Astrocyte of the cerebellum (primary cell): ENCODE measurements around the gene EPHA8.

Source experiments
- DNase-seq: peaks from one replicate; pipeline ENCODE4 v3.0.0-alpha.2; 2011; ENCODE audit warnings: low read depth
- H3K4me3 ChIP-seq: 2 replicates; pipeline ENCODE4 v1.5.1; 2011; ENCODE audit warnings: mild to moderate bottlenecking, low read depth, low read length, moderate library complexity
- CTCF ChIP-seq: IDR thresholded peaks from 2 replicates; pipeline ENCODE4 v1.5.1; 2012; ENCODE audit warnings: low read length, low read depth, moderate library complexity, mild to moderate bottlenecking; ENCODE audit errors: missing control alignments
- in situ Hi-C: cut with HindIII; loops from 2 replicates; pipeline ENCODE4 v1.10.0; 2017; ENCODE audit warnings: low sequenced_read_pairs

EPHA8 gene

GRCh38 chr1:22585471-22585870, 22.2 kb downstream of the EPHA8 start:
- no peak overlapping the region for H3K4me3 ChIP-seq
- in situ Hi-C loops: loop anchor here (5.0 kb wide), 2 partner anchors 47 to 98 kb away; no protein-coding TSS in a partner anchor
- no peak for DNase-seq
- TF ChIP-seq CTCF: no peak

- no peak overlapping the region for H3K4me3 ChIP-seq
- TF ChIP-seq CTCF: no peak
- no peak for DNase-seq
- in situ Hi-C loops: loop anchor here (5.0 kb wide), 2 partner anchors 46 to 99 kb away; no protein-coding TSS in a partner anchor
Observed at GRCh38 chr1:22586356-22587130, 23.3 kb downstream of the EPHA8 start.

GRCh38 chr1:22587247-22587646, 24.0 kb downstream of the EPHA8 start:
- no peak for TF ChIP-seq CTCF
- no peak for DNase-seq
- H3K4me3 ChIP-seq: no peak overlapping the region
- in situ Hi-C loops: loop anchor here (5.0 kb wide), 2 partner anchors 45 to 100 kb away; no protein-coding TSS in a partner anchor

- TF ChIP-seq CTCF: no peak
- in situ Hi-C loops: loop anchor here (5.0 kb wide), 2 partner anchors 43 to 102 kb away; no protein-coding TSS in a partner anchor
- no peak overlapping the region for H3K4me3 ChIP-seq
- DNase-seq: no peak
Observed at GRCh38 chr1:22588899-22589422, 25.7 kb downstream of the EPHA8 start.

- in situ Hi-C loops: no loop called here
- DNase-seq: no peak
- no peak overlapping the region for H3K4me3 ChIP-seq
- no peak for TF ChIP-seq CTCF
Observed at GRCh38 chr1:22591576-22591975, 28.3 kb downstream of the EPHA8 start.

- DNase-seq: no peak
- no peak overlapping the region for H3K4me3 ChIP-seq
- no peak for TF ChIP-seq CTCF
- in situ Hi-C loops: no loop called here
Observed at GRCh38 chr1:22592051-22592450, 28.8 kb downstream of the EPHA8 start.
